Mononuclear cell (primary cell): ENCODE data around the gene HIPK3. TPM values are rescaled to one million over a fixed set of nuclear protein-coding genes. Genes with fewer than 3 reads are reported as not detected.

Source experiments
- H3K27me3 ChIP-seq: 2 replicates; pipeline ENCODE4 v1.6.0; 2011; ENCODE audit warnings: low read length, control low read depth; ENCODE audit not compliant: insufficient read depth
- H3K4me1 ChIP-seq: 2 replicates; pipeline ENCODE4 v1.5.1; 2011; ENCODE audit warnings: mild to moderate bottlenecking, low read length, control low read depth; ENCODE audit not compliant: insufficient read depth
- H3K4me3 ChIP-seq: 2 replicates; pipeline ENCODE4 v1.5.1; 2011; ENCODE audit warnings: mild to moderate bottlenecking, low read length, moderate library complexity
- H3K9me3 ChIP-seq: 2 replicates; pipeline ENCODE4 v1.5.1; 2011; ENCODE audit warnings: low read depth, mild to moderate bottlenecking, control low read depth, low read length
- total RNA-seq: library from RNA; depleted of rRNA; stranded (reverse); fragments of >200 nt; gene quantifications from one replicate; pipeline ENCODE4 v1.2.3, GENCODE V29; 2012

HIPK3 gene
- total RNA-seq, 1 donor = 112 TPM

DNA sequence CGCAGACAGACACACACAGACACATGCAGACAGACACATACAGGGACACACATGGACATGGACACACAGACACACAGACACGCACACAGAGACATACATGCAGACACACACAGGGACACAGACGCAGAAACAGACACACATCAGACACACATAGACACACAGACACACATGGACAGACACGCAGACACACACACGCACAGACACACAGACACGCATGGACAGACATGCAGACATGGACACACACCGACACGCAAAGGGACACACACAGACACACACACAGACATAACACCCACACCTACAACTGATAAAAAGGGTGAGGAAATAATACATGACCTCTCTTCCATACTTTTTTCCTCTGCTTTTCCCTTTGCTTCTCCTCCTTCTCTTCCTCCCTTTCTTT lies 146.2 kb downstream of the HIPK3 start:
- no peaks in the 10 kb centered on the region for H3K4me1 ChIP-seq
- no peak overlapping the region for H3K4me3 ChIP-seq
- no peaks in the 10 kb centered on the region for H3K9me3 ChIP-seq
- H3K27me3 ChIP-seq = no peaks in the 10 kb centered on the region

DNA sequence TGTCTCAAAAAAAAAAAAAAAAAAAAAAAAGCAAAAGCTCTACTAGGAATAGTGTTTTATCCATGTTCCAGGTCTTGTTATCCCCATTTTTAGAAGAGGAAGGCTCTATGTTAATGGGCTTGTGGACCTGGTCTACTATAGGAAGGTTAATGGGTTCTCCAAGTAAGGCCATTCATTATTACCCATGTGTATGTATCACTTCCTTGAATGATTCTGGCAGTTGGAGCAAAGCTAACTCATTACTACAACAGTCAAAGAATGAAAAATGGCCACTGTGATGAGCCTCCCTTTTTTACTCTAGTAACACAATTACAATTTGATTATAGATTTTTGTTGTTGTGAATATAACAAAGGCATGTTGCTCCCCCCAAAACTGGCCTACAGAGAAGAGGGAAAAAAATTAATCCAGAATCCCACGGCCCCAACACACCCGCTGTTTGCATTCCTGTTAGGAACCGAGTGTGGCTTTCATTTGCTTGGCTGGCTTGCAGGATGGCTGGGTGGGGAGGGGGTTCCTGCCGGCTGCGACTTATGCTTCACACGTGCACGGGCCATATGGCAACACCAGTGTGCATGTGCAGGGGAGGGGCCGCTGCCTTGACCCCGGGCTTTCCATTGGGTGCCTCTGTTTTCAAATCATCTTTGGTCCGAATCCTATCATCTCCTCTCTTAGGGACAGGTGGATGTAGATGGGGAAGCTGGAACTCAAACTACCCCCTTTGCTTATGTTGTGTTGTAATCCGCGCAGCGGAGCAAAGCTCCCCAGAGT lies 148.8 kb downstream of the HIPK3 start:
- Histone ChIP-seq H3K27me3 (no peaks in the 10 kb centered on the region), H3K4me3 (no peak overlapping the region), H3K9me3 (no peaks in the 10 kb centered on the region), H3K4me1 (no peaks in the 10 kb centered on the region)

Other genes starting within 250 kb of the HIPK3 start
- gene DEPDC7, start 241.5 kb upstream of the HIPK3 start, total RNA-seq = 1.6 TPM
- 9.2 TPM for gene TCP11L1, start 217.8 kb upstream of the HIPK3 start, total RNA-seq
- 5.2 TPM for gene CSTF3, start 95.9 kb upstream of the HIPK3 start, total RNA-seq
- not detected for gene KIAA1549L, start 118.7 kb downstream of the HIPK3 start, total RNA-seq